Activated T-cell treated with anti-CD3 and anti-CD28 coated beads, Interleukin-2, amount 50 U/mL, for 4 hours (primary cell): ENCODE measurements around the gene TRAF3. TPM values are rescaled to one million over a fixed set of nuclear protein-coding genes. Genes with fewer than 3 reads are reported as not detected.
"Not testable (repeated sequence)": the region's sequence is repeated elsewhere in the genome, so short reads cannot be mapped to it uniquely, and the experiment has no call there.

Source experiments
- ATAC-seq, 2 donors: fragments of 200-7000 bp; cut with Tn5 transposase; one replicate each; pipeline ENCODE4 v1.10.0; 2021
- DNase-seq: peaks from one replicate; pipeline ENCODE4 v3.0.0-alpha.2; 2020
- H3K27me3 Mint-ChIP-seq: one replicate; pipeline ENCODE4 v1.8.0; 2021; ENCODE audit warnings: low read depth, mixed read lengths
- H3K36me3 Mint-ChIP-seq: one replicate; pipeline ENCODE4 v1.8.0; 2022; ENCODE audit warnings: mixed read lengths; ENCODE audit not compliant: insufficient read depth
- H3K4me1 Mint-ChIP-seq: one replicate; pipeline ENCODE4 v1.8.0; 2021; ENCODE audit warnings: low read depth, mixed read lengths
- H3K4me3 Mint-ChIP-seq: one replicate; pipeline ENCODE4 v1.8.0; 2021; ENCODE audit warnings: mild to moderate bottlenecking, moderate library complexity, mixed read lengths
- H3K9me3 Mint-ChIP-seq: one replicate; pipeline ENCODE4 v1.8.0; 2021; ENCODE audit warnings: mixed read lengths
- total RNA-seq, 3 donors: library from RNA; stranded (reverse); gene quantifications; one replicate each; pipeline ENCODE4 v1.2.1, GENCODE V29; 2021

The TRAF3 gene
- total RNA-seq, 3 donors from 2014 or later, result 76.0 to 91.0 (median 78.1) TPM

DNA sequence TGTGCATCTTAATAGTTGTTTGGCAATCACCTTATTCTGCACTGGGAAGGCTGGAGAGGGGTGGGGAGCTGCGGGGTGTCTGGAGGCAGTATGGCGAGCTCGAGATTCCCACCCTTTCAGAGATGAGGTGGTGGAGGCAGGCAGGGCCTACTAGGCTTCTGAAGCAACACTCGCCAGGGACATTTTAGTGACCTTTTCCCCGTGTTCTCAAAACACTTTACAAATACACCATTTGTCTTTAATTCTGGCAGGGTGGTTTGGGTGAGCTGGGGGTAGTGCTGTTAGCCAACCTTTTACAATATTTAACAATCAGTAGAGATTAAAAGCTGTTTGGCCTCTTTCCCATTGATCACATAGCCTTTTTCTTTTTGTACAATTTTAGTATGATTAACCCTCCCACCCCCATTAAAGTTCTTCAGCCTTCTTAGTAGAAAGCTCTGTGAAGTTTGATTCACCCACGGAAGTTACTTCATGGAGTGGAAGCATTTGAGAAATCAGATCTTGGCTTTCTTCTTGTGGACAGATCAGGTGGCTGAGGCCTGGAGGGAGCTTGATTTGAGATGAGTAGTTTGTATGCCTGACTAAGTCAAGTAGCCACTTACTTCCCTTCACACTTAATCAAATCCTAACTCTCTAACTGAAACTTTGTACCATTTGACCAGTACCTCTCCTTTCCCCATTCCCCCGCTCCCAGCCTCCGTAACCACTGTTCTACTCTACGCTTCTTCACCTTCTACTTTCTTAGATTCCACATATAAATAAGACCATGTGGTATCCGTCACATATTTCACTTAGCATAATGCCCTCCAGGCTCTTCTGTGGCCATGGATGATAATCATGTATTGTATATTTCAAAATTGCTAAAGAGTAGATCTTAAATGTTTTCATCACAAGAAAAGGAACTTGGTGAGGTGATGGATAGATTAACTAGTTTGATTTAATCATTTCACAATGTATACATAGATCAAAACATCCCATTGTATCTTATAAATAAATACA is 41.0 kb downstream of the TRAF3 start:
- Mint-ChIP-seq H3K9me3 (no peaks in the 10 kb centered on the region), H3K4me1 (peaks cover 88% of the 10 kb centered on the region), H3K4me3 (no peak overlapping the region), H3K27me3 (no peaks in the 10 kb centered on the region), H3K36me3 (peaks cover 39% of the 10 kb centered on the region)
- ATAC-seq (no peak), DNase-seq (no peak)

DNA sequence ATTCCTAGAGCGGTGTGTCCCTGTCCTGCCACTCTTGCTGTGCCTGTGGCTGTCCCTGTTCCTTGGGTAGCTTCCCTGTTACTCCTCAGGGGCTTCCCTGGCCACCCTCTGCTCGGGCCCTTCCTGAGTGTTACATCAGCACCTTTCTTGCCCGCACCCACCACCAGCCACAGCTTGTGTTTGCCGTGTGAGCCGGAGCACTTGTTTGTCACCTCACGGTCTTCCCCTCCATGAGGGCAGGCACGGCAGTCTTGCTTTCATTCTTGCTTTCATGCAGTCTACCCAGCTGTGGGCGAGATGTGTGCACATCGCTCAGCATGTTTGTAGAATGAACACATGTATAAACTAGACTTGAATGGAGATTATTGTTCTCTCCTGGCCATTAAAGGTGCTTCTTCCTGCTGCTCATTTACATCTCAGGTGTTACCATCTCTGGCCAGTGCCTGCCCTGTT is 42.0 kb downstream of the TRAF3 start:
- Mint-ChIP-seq H3K4me1 (peaks cover 88% of the 10 kb centered on the region), H3K27me3 (no peaks in the 10 kb centered on the region), H3K9me3 (no peaks in the 10 kb centered on the region), H3K4me3 (peak overlapping the region; percentile 76), H3K36me3 (peaks cover 34% of the 10 kb centered on the region)
- peak; percentile 76 for ATAC-seq
- DNase-seq, result peak; percentile 43

DNA sequence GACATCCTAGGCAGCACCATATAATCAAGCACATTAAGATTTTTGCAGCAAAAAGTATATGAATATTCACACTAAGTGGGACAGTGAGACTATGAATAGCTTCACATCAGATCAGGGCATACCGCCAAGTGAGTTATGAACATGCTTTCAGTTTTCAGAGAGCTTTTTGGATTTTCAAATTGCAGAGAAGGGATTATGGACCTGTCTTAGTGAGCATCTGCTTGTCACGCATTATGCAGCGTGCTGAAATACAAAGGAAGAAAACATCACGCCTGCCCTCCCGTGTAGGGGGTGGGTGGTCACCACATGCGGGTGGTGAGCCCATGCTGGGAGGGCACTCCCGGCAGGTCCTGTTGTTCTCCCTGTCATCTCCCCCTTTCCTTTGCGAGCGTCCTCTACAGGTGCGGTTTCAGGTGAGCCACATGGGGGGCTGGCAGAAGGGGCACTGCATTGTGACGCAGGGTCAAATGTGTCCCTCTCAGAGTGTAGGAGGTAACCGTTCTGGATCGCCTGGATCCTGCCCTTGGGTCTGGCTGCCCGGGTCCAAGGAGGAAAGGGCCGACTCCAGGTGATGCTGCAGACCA is 42.6 kb downstream of the TRAF3 start:
- DNase-seq (no peak), ATAC-seq (peak; percentile 35 to 46)
- Mint-ChIP-seq H3K4me3 (peak overlapping the region; percentile 76), H3K9me3 (no peaks in the 10 kb centered on the region), H3K36me3 (peaks cover 32% of the 10 kb centered on the region), H3K4me1 (peaks cover 89% of the 10 kb centered on the region), H3K27me3 (no peaks in the 10 kb centered on the region)

DNA sequence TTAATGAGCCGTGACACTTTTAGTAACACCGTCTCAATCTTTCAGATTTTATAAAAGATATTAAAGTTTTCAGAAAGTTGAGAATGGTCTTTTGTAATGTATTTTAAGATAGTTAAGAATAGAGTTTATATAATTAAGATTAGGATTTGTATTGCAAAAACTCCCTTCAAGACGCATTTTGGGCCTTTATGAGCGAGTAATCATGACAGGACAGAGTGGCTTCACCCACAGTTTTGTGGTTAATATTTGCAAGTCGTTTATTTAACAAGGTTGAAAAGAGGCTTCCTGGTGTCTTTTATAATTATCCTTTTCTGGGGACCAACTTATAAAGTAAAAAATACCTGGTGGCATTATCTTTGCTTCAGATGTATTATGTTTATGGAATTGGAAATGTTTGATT is 44.0 kb downstream of the TRAF3 start:
- ATAC-seq, result no peak
- peaks cover 29% of the 10 kb centered on the region for H3K36me3 Mint-ChIP-seq
- peaks cover 92% of the 10 kb centered on the region for H3K4me1 Mint-ChIP-seq
- H3K27me3 Mint-ChIP-seq, result no peaks in the 10 kb centered on the region
- peak overlapping the region; percentile 26 for H3K4me3 Mint-ChIP-seq
- DNase-seq, result no peak
- no peaks in the 10 kb centered on the region for H3K9me3 Mint-ChIP-seq

DNA sequence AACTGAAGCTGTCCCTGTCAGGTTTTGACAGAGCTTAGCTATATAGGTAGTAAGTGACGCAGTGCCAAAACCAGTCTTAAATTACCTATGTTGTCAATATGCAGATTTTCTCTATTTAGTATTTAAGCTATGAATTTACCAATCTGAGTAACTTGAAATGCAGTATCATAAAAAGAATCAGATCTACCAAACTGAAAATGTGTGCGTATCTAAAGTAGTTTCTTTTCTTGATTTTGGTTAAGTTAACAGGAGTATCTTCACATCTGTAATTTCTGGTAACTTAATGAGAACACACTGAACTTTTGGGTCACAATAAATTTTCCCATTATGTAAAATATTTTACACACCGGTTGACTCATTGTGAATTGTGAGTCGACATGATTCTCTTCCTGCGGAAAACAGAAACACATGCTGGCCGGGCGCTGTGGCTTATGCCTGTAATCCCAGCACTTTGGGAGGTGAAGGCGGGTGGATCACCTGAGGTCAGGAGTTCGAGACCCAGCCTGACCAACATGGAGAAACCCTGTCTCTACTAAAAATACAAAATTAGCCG is 45.1 kb downstream of the TRAF3 start:
- no peaks in the 10 kb centered on the region for H3K9me3 Mint-ChIP-seq
- DNase-seq (no peak), ATAC-seq (peak; percentile 62 to 65)
- no peaks in the 10 kb centered on the region for H3K27me3 Mint-ChIP-seq
- peaks cover 89% of the 10 kb centered on the region for H3K4me1 Mint-ChIP-seq
- peaks cover 27% of the 10 kb centered on the region for H3K36me3 Mint-ChIP-seq
- H3K4me3 Mint-ChIP-seq, result peak overlapping the region; percentile 65

DNA sequence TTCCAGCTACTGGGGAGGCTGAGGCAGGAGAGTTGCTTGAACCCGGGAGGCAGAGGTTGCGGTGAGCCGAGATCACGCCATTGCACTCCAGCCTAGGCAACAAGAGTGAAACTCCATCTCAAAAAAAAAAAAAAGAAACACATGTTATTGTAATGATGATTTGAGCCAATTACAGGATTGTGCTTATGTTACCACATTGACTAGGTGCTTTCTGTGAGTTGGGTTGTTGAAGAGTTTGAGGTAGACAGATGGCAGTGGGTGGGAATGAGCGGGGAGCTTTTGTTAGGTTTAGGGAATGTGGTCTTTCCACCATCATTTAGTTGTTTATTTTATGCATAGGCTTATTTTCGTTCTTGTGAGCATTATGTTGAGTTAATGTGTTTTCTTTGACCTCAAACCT is 45.6 kb downstream of the TRAF3 start:
- Mint-ChIP-seq H3K36me3 (peaks cover 25% of the 10 kb centered on the region), H3K4me1 (peaks cover 89% of the 10 kb centered on the region), H3K4me3 (peak overlapping the region; percentile 65)
- ATAC-seq, DNase-seq, H3K9me3 Mint-ChIP-seq, H3K27me3 Mint-ChIP-seq: not testable (repeated sequence)

DNA sequence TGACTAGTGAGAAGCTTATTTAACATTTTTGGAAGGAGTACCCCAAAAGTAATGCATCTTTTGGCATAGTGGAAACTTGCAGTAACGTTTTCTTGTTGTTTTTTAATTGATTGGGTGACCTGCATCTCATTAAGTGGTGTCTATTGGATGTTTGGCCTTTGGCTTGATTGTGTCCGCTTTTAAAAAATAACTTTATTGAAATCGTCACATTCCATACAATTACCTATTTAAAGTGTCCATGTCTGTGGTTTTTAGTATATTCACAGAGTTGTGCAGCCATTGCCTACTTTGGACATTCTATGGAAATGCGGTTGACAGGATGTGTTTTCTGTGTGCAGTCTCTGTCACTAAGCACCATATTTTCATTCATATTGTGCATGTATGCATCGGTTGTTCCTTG is 46.3 kb downstream of the TRAF3 start:
- H3K27me3 Mint-ChIP-seq, result no peaks in the 10 kb centered on the region
- H3K9me3 Mint-ChIP-seq, result no peaks in the 10 kb centered on the region
- no peak overlapping the region for H3K4me3 Mint-ChIP-seq
- peaks cover 89% of the 10 kb centered on the region for H3K4me1 Mint-ChIP-seq
- peaks cover 28% of the 10 kb centered on the region for H3K36me3 Mint-ChIP-seq
- ATAC-seq, result no peak
- DNase-seq, result no peak

DNA sequence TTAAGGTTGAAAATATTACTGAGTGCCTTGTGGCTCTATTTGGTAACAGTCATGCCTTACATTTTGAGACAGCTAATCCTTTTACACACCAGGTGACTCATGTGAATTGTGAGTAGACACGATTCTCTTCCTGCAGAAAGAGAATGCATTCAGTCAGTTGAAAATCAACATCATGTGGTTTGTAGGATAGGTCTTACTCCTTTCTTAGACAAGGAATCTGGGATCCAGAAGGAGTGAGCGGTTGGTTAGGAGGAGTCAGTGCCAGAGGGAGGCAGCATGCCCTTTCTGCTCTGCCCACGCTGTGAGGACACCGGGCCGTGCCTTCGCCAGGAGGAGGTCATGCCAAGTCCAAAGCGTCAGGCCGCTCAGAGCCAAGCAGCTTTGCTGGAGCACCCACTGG is 47.6 kb downstream of the TRAF3 start:
- Mint-ChIP-seq H3K9me3 (no peaks in the 10 kb centered on the region), H3K27me3 (no peaks in the 10 kb centered on the region), H3K4me1 (peaks cover 89% of the 10 kb centered on the region), H3K36me3 (peaks cover 25% of the 10 kb centered on the region), H3K4me3 (no peak overlapping the region)
- ATAC-seq, result no peak
- DNase-seq, result no peak

DNA sequence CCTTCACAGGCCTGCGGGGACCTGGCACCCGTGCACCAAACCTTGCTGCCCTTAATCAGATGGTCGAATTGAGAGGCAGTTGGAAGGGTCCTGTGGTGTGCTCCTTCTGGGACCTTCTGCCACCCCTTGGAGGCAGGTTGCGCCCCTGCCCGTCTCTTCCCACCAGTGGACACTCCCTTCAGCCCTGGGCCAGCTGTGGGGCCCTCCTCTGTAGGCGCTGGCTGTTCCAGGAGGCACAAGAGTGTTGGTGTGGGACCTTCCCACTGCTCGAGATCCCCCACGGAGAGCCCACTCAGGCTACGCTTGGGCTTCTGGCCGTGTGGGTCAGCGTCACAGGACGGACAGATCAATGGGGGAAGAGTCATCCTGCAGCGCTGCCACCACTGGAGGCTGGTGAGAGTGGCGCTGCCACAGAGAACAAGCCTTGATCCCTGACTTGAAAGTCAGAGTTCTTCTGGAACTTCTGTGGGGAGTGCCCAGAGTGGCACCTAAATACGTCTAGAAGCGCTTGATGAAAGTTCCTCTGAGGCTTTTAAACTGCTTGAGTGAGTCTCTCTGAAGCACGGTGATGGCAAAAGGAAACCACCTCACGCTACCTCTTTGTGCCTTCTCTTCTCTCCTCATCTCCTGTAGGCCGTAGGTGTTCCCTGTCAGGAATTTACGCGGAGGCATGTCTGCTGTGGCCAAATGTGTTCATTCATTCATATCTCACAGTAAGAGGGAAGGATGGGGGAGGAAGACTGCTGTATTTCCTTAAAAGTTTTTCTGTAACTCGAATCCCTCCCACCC is 48.3 kb downstream of the TRAF3 start:
- H3K36me3 Mint-ChIP-seq, result peaks cover 25% of the 10 kb centered on the region
- H3K9me3 Mint-ChIP-seq, result no peaks in the 10 kb centered on the region
- H3K4me3 Mint-ChIP-seq, result no peak overlapping the region
- DNase-seq (no peak), ATAC-seq (no peak)
- H3K27me3 Mint-ChIP-seq, result no peaks in the 10 kb centered on the region
- peaks cover 86% of the 10 kb centered on the region for H3K4me1 Mint-ChIP-seq

DNA sequence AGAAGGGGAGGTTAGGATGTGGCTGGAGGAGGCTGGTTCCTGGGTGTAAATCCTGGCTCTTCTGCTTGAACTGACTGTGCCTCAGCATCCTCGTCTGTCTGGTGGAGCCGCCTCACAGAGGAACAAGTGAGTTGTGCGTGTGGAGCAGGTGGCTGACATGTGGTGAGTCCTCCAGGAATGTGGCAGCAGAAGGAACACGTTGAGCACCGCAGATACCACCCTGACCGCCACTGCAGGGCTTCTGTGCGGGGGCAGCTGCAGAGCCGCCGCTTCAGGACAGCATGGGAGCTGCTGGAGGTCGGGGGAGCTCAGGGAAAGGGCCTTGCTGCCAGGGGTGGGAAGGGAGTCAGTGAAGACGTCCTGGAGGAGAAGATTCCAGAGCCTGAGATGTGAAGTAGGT is 48.9 kb downstream of the TRAF3 start:
- H3K27me3 Mint-ChIP-seq, result no peaks in the 10 kb centered on the region
- ATAC-seq, result no peak

DNA sequence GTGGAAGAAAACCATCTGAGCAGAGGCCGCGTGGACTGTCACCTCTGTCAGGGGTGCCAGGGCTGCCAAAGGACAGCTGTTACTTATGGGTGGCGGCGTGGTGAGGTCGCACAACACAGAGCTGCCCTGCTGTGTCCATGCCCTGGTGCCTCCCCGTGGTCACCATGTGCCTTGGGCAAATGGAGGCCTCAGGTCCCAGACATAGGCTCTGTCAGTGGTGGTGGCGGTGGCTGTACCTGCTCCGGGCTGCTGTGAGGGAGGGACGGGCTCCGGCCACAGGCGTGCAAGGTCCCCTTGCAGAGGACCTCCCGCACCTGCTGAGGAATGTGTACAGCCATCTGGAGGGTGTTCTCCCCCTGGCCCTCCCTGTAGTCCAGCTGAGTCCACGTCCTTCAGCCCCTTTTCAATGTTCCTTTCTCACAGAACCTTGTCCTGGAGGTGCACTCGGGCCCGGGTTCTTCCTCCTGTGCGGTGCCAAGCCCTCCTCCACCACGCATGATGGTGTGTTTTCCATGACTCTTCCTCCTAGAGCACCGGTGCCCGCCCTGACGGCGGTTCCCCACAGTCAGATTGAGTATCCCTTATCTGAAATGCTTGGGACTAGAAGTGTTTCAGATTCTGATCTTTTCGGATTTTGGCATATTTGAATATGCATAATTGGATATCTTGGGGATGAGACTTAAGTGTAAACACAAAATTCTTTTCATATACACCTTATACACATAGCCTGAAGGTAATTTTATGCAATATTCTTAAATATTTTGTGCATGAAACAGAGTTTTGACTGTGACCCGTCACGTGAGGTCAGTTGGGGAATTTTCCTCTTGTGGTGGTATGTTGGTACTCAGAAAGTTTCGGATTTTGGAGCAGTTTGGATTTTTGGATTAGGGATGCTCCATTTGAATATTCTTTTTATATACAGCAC is 49.8 kb downstream of the TRAF3 start:
- peaks cover 82% of the 10 kb centered on the region for H3K4me1 Mint-ChIP-seq
- H3K9me3 Mint-ChIP-seq, result no peaks in the 10 kb centered on the region
- peak overlapping the region; percentile 8 for H3K4me3 Mint-ChIP-seq
- H3K27me3 Mint-ChIP-seq, result no peaks in the 10 kb centered on the region
- peaks cover 34% of the 10 kb centered on the region for H3K36me3 Mint-ChIP-seq
- ATAC-seq (no peak), DNase-seq (no peak)

More for the DNA sequence above, 48.9 kb downstream of the TRAF3 start:
- Mint-ChIP-seq H3K36me3 (peaks cover 30% of the 10 kb centered on the region), H3K4me3 (no peak overlapping the region), H3K9me3 (no peaks in the 10 kb centered on the region), H3K4me1 (peaks cover 83% of the 10 kb centered on the region)
- no peak for DNase-seq

DNA sequence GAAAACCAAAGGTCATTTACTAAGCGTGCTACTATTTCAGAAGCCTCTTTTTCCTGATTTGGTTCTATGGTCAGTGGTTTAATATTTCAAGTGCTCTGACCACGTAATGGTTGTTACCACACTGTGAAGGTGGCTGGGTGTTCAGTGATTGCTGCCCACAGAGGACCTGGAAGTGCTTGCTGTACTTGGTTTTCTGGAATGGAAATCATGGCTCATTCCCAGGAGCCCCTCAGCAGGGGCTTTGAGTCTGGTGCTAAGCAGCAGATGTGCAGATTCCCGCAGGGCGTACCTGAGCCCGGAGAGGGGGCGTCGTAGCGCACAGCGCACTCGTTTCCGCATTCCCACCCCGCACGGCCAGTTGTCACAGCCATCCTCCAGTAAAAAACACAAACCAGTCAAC is 50.5 kb downstream of the TRAF3 start:
- Mint-ChIP-seq H3K9me3 (no peaks in the 10 kb centered on the region), H3K36me3 (peaks cover 33% of the 10 kb centered on the region), H3K4me3 (no peak overlapping the region), H3K4me1 (peaks cover 75% of the 10 kb centered on the region), H3K27me3 (no peaks in the 10 kb centered on the region)
- ATAC-seq, result no peak
- DNase-seq, result no peak

DNA sequence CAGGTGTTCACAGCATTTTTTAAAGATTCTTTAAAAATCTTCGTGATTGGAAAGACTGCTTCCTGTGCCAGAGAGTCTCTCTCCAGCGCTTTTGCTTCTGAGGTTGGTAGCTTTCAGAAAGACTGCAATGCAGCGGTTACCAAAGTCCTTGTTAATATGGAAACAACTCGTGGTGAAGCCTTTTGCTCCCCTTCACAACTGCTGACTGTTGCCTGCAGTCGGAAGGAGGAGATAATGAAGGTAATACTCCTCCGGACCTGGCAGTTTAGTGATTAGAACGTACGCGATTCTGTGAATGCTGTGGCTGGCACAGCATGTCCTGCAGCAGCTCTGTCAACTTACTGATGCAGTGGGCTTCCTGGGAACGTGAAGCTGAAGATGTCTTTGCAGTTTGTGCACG is 50.9 kb downstream of the TRAF3 start:
- DNase-seq (no peak), ATAC-seq (no peak)
- Mint-ChIP-seq H3K9me3 (no peaks in the 10 kb centered on the region), H3K4me3 (no peak overlapping the region), H3K36me3 (peaks cover 34% of the 10 kb centered on the region), H3K27me3 (no peaks in the 10 kb centered on the region), H3K4me1 (peaks cover 74% of the 10 kb centered on the region)
